Heart right ventricle (tissue), 16 donors: Measurements from ENCODE around the gene GART. TPM values are rescaled to one million over a fixed set of nuclear protein-coding genes. Genes with fewer than 3 reads are reported as not detected.

Experiments used
- ATAC-seq, 8 donors: fragments of 200-7000 bp; cut with Tn5 transposase; one replicate each; pipeline ENCODE4 v1.9.1; 2020; ENCODE audit warnings: mild to moderate bottlenecking in 8 of 8, moderate library complexity in 8 of 8, moderate number of reproducible peaks in 1 of 8
- DNase-seq, 2 donors: peaks; one replicate each; pipeline ENCODE4 v3.0.0-alpha.2; 2020
- H3K27ac ChIP-seq, 10 donors: fragments of 200-600 bp; sonication (generic) in 2 of 10; one replicate each; pipeline versions ENCODE4 v1.5.0 to v1.8.0; 2020 to 2022; ENCODE audit warnings: mild to moderate bottlenecking in 3 of 10
- H3K27me3 ChIP-seq, 7 donors: fragments of 200-600 bp; one replicate each; pipeline ENCODE4 v1.8.0; 2021 to 2022; ENCODE audit warnings: mild to moderate bottlenecking in 2 of 7
- H3K36me3 ChIP-seq, 9 donors: fragments of 200-600 bp; sonication (generic) in 1 of 9; one replicate each; pipeline versions ENCODE4 v1.5.0 to v1.8.0; 2020 to 2022; ENCODE audit warnings: mild to moderate bottlenecking in 2 of 9
- H3K4me1 ChIP-seq, 9 donors: fragments of 200-600 bp; sonication (generic) in 1 of 9; one replicate each; pipeline versions ENCODE4 v1.5.0 to v1.8.0; 2020 to 2022; ENCODE audit warnings: mild to moderate bottlenecking in 4 of 9
- H3K4me3 ChIP-seq, 10 donors: fragments of 200-600 bp; sonication (generic) in 2 of 10; one replicate each; pipeline versions ENCODE4 v1.5.0 to v1.8.0; 2020 to 2022; ENCODE audit warnings: mild to moderate bottlenecking in 7 of 10, moderate library complexity in 2 of 10
- H3K9me3 ChIP-seq, 11 donors: fragments of 200-600 bp in 10 of 11; sonication (generic) in 2 of 11; one replicate each; pipeline versions ENCODE4 v1.5.0 to v1.8.0; 2013 to 2022; ENCODE audit warnings: mild to moderate bottlenecking in 2 of 11, control low read depth in 1 of 11, moderate library complexity in 1 of 11
- whole genome bisulfite sequencing, 2 donors: extraction: QIAGEN DNeasy Blood & Tissue Kit; methylation state at CpG; one replicate each; pipeline ENCODE4 v1.1.7; 2013; ENCODE audit warnings: inconsistent platforms in 1 of 2; 5-methylcytosine and 5-hydroxymethylcytosine counted together
- intact Hi-C, 10 donors: fragments of 100-400 bp; cut with DNase I; formaldehyde crosslinking; loops; one replicate each; pipeline versions ENCODE4 v1.11.1 to v1.14.2; 2022
- polyA plus RNA-seq, 2 donors: library from polyadenylated mRNA; stranded (reverse); fragments of 200-250 nt; gene quantifications; one replicate each; pipeline ENCODE4 v1.2.3, GENCODE V29; 2013
- total RNA-seq, 10 donors: library from RNA; stranded (reverse); fragmentation: NEBNext Ultra II Directional in 3 of 10; extraction: Animal tissue kit (Norgen Biotek cat#: 25700) in 3 of 10; gene quantifications; one replicate each; pipeline versions ENCODE4 v1.2.1 to v1.2.4, GENCODE V29; 2021 to 2023
- TF ChIP-seq, protein P1 (sequence below), 9 donors: fragments of 200-600 bp; sonication (generic) in 2 of 9; IDR thresholded peaks; one replicate each; pipeline versions ENCODE4 v1.5.0 to v1.8.0; 2021 to 2022; ENCODE audit warnings: antibody characterized with exemption in 9 of 9, mild to moderate bottlenecking in 5 of 9, moderate library complexity in 1 of 9
- donor health status: Arrhythmogenic right ventricular cardiomyopathy.
- donor health status: ischemic (EF 13 %, LVEDD 7.1; RV severe dilation, severe dysfunction).
- donor health status: healthy with polysubstance abuse.
- donor health status: DM: no; HTN: yes; CAD: no.
- donor health status: DM: no; HTN: no; CAD: no.
- donor health status: ischemic (EF 25% LVEDD 6.9; RV normal size, moderate dysfunction).
- donor health status: ischemic (EF 25% LVEDD 5.7; RV mildly dilated, moderate dysfunction).
- donor health status: healthy.
- donor health status: DM: yes; HTN: yes; CAD: no.
- donor health status: Ischemic cardiomyopathy.
- donor health status: ischemic (EF 35%, LVEDD 5.7; RV mildly dilated, moderate dysfunction).
- donor health status: nonischemic (EF 11% LVEDD 7.7; RV severe dilation, severe dysfunction).
- donor health status: DM: yes; HTN: yes; CAD: no.
- donor health status: PGD.
- donor health status: ischemic (EF 29% LVEDD 5.4; RV normal size, mild dysfunction).
- donor health status: nonischemic (EF 23%, LVEDD 6.1; RV moderate dilation, normal function).

Gene GART
- total and polyA plus RNA-seq, 12 donors: 11.3 to 52.6 (median 41.5) TPM

DNA sequence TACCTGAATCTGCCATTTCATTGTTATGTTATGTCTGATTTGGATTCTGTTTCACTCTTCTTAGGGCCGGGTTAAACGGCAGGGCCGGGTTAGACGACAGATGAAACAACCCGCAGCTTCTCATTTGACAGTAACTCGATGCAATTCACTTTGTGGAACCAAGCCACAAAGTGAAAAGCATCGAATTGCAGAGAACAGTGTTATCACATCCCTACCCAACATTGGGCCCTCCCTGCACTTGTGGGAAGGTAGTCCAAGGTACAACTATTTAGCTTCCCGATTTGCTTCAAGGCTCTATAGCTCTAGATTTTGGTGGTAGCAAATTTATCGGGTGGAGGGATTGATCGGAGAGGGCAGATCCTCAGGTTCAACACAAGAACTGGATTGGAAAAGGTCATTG is 17.9 kb upstream of the GART start:
- no peaks in the 10 kb centered on the region for H3K27me3 ChIP-seq
- WGBS, 2 donors: 87 to 91% methylated on average over 10 of the region's 10 CpGs
- H3K9me3 ChIP-seq: no peaks in the 10 kb centered on the region
- peaks cover 4 to 55% (median 28%) of the 10 kb centered on the region in 9 donors for H3K4me1 ChIP-seq
- ATAC-seq (peak in 1 of 8 donors; percentile 44), DNase-seq (no peak)
- H3K4me3 ChIP-seq: no peak overlapping the region
- no peak overlapping the region for H3K27ac ChIP-seq
- peaks cover 0 to 100% (median 45%) of the 10 kb centered on the region in 9 donors for H3K36me3 ChIP-seq
- intact Hi-C loops: no loop called here
- TF ChIP-seq, protein P1, sequence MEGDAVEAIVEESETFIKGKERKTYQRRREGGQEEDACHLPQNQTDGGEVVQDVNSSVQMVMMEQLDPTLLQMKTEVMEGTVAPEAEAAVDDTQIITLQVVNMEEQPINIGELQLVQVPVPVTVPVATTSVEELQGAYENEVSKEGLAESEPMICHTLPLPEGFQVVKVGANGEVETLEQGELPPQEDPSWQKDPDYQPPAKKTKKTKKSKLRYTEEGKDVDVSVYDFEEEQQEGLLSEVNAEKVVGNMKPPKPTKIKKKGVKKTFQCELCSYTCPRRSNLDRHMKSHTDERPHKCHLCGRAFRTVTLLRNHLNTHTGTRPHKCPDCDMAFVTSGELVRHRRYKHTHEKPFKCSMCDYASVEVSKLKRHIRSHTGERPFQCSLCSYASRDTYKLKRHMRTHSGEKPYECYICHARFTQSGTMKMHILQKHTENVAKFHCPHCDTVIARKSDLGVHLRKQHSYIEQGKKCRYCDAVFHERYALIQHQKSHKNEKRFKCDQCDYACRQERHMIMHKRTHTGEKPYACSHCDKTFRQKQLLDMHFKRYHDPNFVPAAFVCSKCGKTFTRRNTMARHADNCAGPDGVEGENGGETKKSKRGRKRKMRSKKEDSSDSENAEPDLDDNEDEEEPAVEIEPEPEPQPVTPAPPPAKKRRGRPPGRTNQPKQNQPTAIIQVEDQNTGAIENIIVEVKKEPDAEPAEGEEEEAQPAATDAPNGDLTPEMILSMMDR (IDR thresholded peaks at IDR 0.05): no peak

DNA sequence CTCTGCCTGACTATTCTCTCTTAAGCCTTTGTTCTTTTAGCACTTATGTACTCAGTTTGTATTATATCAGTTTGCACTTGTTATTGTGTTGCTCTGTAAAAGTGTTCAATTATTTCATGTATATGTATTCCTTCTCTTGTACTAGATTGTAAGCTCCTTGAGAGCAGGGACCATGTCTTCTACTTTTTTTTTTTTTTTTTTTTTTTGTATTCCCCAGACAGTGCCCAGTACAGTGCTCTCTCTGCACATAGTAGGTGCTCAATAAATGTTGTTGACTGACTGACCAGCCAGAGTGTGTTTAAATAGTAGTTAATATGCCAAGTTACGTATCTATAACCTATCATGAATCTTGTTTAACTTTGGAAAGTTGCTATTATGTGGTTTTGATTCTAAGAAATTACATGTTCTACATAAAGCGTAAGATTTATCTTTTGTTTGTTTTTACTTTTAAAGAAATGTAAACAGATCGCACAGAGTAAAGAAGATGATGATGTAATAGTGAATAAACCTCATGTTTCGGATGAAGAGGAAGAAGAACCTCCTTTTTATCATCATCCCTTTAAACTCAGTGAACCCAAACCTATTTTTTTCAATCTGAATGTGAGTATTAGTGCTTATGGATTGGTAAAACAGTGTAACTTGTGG is 17.0 kb upstream of the GART start:
- WGBS, 2 donors: 90 to 95% methylated on average over 4 of the region's 4 CpGs
- intact Hi-C loops: no loop called here
- TF ChIP-seq, protein P1 (IDR thresholded peaks at IDR 0.05): no peak

DNA sequence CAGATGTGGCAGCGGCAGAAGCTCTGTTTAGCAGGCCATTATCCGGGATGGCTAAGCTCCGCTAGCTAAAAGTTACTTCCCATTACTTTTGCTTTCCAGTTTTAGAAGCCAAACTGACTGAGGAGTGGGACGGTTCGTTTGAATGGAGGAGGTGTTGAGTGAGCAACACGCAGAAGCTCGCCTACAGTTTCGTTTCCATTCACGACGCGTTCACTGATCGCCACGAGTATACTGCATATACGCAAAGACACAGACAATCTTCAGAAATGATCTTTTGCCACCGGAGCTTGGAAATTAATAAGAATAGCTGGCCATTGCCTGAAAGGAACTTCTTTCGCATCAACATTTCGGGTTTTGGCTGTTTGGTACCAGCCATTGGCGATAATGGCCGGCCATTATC is 15.5 kb upstream of the GART start:
- no peak for DNase-seq
- intact Hi-C loops: no loop called here
- TF ChIP-seq, protein P1 (IDR thresholded peaks at IDR 0.05): no peak
- ATAC-seq: no peak
- 96 to 97% methylated on average over 19 of the region's 19 CpGs for WGBS, 2 donors
- Histone ChIP-seq H3K4me1 (peaks cover 4 to 70% (median 28%) of the 10 kb centered on the region in 9 donors), H3K36me3 (peaks cover 8 to 100% (median 69%) of the 10 kb centered on the region in 9 donors), H3K27ac (no peak overlapping the region), H3K9me3 (no peaks in the 10 kb centered on the region), H3K27me3 (no peaks in the 10 kb centered on the region), H3K4me3 (no peak overlapping the region)

More for the DNA sequence above, 17.0 kb upstream of the GART start:
- DNase-seq (no peak), ATAC-seq (no peak)
- H3K36me3 ChIP-seq: peaks cover 0 to 100% (median 54%) of the 10 kb centered on the region in 9 donors
- H3K4me3 ChIP-seq: no peak overlapping the region
- peaks cover 4 to 64% (median 28%) of the 10 kb centered on the region in 9 donors for H3K4me1 ChIP-seq
- no peak overlapping the region for H3K27ac ChIP-seq
- H3K27me3 ChIP-seq: no peaks in the 10 kb centered on the region
- H3K9me3 ChIP-seq: no peaks in the 10 kb centered on the region

DNA sequence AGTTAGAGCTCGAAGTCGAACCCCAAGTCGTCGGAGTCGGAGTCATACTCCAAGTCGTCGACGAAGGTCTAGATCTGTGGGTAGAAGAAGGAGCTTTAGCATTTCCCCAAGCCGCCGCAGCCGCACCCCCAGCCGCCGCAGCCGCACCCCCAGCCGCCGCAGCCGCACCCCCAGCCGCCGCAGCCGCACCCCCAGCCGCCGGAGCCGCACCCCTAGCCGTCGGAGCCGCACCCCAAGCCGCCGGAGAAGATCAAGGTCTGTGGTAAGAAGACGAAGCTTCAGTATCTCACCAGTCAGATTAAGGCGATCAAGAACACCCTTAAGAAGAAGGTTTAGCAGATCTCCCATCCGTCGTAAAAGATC is 13.0 kb upstream of the GART start:
- ATAC-seq: no peak
- TF ChIP-seq, protein P1 (IDR thresholded peaks at IDR 0.05): no peak
- no peak overlapping the region for H3K4me3 ChIP-seq
- no peaks in the 10 kb centered on the region for H3K9me3 ChIP-seq
- H3K36me3 ChIP-seq: peaks cover 14 to 100% (median 87%) of the 10 kb centered on the region in 9 donors
- H3K4me1 ChIP-seq: peaks cover 4 to 48% (median 17%) of the 10 kb centered on the region in 9 donors
- H3K27ac ChIP-seq: no peak overlapping the region
- H3K27me3 ChIP-seq: no peaks in the 10 kb centered on the region
- DNase-seq: no peak
- 97 to 99% methylated on average over 30 to 32 of the region's 32 CpGs for WGBS, 2 donors
- intact Hi-C loops: no loop called here
